Measurements from ENCODE around the gene ITPKB.

The ITPKB gene

DNA sequence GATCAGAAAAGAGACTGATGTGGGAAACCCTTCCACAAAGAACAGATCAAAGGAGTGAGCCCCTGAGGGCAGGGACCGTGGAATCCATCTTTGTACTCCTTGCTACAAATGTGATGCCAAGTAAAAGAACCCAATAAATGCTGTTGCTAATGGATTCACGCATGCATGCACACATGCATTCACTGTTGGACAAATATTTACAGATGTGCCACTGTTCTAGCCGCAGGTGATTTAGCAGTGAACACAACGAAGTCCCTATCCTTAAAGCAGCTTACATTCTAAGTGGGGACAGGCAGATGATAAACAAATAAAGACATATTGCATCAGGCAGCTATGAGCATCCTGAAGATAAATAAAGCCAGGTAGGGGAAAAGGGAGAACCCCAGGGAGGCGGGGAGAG, 67.8 kb downstream of the ITPKB start:
- DNase-seq (ENCODE audit: low read depth), result no peak
- in situ Hi-C loops (cut with HindIII; ENCODE audit: low sequenced_read_pairs), result no loop called here
- TF ChIP-seq, protein P1, sequence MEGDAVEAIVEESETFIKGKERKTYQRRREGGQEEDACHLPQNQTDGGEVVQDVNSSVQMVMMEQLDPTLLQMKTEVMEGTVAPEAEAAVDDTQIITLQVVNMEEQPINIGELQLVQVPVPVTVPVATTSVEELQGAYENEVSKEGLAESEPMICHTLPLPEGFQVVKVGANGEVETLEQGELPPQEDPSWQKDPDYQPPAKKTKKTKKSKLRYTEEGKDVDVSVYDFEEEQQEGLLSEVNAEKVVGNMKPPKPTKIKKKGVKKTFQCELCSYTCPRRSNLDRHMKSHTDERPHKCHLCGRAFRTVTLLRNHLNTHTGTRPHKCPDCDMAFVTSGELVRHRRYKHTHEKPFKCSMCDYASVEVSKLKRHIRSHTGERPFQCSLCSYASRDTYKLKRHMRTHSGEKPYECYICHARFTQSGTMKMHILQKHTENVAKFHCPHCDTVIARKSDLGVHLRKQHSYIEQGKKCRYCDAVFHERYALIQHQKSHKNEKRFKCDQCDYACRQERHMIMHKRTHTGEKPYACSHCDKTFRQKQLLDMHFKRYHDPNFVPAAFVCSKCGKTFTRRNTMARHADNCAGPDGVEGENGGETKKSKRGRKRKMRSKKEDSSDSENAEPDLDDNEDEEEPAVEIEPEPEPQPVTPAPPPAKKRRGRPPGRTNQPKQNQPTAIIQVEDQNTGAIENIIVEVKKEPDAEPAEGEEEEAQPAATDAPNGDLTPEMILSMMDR (IDR thresholded peaks at IDR 0.05; ENCODE audit: low read depth, low read length, missing control alignments), result no peak
- H3K4me3 ChIP-seq (ENCODE audit: low read depth, low read length), result no peak overlapping the region

DNA sequence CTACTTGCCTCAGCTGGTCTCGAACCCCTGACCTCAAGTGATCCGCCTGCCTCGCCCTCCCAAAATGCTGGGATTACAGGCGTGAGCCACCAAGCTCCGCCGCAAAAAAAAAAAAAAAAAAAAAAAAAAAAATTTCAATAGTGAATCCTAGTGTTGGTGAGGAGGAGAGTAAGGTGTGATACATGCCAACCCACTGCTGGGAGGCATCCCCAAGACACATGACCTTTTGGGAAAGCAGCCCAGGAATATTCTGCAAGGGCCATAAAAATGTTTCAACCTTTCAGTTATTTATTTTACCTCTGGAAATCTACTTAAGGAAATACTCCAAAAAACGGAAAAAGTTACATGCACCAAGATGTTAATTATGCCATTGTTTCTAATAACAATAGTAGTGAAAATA, 69.0 kb downstream of the ITPKB start:
- TF ChIP-seq, protein P1 (IDR thresholded peaks at IDR 0.05; ENCODE audit: low read depth, low read length, missing control alignments), result no peak
- no peak overlapping the region for H3K4me3 ChIP-seq (ENCODE audit: low read depth, low read length)
- no peak for DNase-seq (ENCODE audit: low read depth)
- in situ Hi-C loops (cut with HindIII; ENCODE audit: low sequenced_read_pairs), result no loop called here

DNA sequence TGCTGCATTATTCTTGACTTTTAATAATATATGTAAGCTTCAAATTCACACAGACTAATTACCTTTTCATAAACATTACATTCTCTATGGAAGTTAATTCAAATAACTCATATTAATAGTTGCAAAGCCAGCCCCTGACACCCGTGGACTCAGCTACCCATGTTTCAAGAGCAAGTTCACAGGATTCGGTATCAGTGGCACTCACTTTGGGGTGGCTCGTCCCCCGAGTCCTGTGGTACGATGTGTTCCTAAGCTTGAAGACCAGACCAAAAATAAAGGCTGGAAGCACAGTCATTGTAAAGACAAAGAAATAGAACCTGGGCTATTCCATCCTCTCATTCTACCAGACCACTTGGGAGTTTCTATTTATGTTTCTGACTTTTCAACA, 70.9 kb downstream of the ITPKB start:
- DNase-seq (ENCODE audit: low read depth), result no peak
- in situ Hi-C loops (cut with HindIII; ENCODE audit: low sequenced_read_pairs), result no loop called here
- H3K4me3 ChIP-seq (ENCODE audit: low read depth, low read length), result no peak overlapping the region
- TF ChIP-seq, protein P1 (IDR thresholded peaks at IDR 0.05; ENCODE audit: low read depth, low read length, missing control alignments), result no peak

DNA sequence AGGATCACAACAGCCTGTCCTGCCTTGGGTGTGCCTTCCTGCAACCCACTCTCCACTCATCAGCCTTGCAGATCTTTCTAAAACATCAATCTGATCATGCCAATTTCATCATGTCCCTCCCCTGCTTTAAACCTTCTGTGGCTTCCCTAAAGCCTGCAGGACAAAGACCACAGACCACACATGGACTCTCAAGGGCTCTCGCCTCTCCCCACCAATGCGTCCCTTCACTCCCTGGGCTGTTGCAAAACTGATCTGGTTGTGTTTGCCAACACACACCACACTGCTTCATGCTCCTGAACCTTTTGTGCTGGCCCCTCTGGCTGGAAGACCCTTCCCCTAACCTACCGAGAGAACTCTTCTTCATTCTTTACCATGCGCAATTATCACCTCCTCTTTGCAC, 72.4 kb downstream of the ITPKB start:
- TF ChIP-seq, protein P1 (IDR thresholded peaks at IDR 0.05; ENCODE audit: low read depth, low read length, missing control alignments), result no peak
- H3K4me3 ChIP-seq (ENCODE audit: low read depth, low read length), result no peak overlapping the region
- no peak for DNase-seq (ENCODE audit: low read depth)
- in situ Hi-C loops (cut with HindIII; ENCODE audit: low sequenced_read_pairs), result no loop called here

DNA sequence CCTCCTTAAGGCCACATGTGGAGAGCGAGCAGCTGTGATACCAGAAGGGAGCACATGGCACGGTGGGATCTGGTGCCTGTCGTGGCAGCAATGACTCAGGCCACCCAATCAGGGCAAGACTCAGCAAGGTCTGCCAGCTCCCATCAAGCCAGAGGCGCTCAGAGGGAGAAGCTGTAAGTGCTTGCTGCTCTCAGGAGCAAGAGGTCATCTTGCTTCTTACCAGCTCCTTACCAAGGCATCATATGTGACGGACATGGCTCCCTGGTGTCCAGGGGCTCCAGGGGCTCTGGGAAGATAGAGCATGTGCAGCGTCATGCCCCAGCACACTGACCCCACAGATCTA, 72.9 kb downstream of the ITPKB start:
- TF ChIP-seq, protein P1 (IDR thresholded peaks at IDR 0.05; ENCODE audit: low read depth, low read length, missing control alignments), result no peak
- in situ Hi-C loops (cut with HindIII; ENCODE audit: low sequenced_read_pairs), result no loop called here

DNA sequence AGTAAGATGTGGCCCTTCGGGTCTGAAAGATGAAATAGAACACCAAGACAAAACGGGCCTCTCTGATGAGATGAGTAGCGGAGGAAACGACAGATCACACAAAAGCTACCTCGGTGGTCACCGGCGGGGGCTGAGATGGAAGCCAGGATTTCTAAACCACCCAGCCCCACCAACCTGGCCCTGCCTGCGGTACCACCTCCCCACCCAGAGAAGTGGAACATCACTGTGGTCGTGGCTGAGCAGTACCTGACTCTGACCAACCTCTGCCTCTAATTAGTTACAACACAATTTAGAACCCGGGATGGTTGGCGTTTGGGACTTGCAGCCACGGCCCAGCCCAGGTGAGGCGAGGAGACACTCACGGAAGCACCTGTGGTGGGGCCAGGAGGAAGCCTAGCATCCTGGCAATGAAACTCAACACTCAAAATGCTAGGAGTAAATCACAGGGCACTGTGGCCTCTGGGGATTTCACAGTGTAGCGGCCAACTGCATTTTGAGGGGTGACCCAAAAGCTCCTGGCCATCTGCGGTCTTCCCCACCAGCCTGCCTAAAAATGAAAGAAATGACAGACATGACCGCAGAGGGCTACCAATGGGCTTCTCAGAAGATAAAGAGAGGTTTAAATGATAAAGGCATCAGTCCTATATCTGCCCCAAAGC, 73.4 kb downstream of the ITPKB start:
- no peak overlapping the region for H3K4me3 ChIP-seq (ENCODE audit: low read depth, low read length)
- TF ChIP-seq, protein P1 (IDR thresholded peaks at IDR 0.05; ENCODE audit: low read depth, low read length, missing control alignments), result no peak
- in situ Hi-C loops (cut with HindIII; ENCODE audit: low sequenced_read_pairs), result no loop called here
- no peak for DNase-seq (ENCODE audit: low read depth)

More for the DNA sequence above, 72.9 kb downstream of the ITPKB start:
- no peak overlapping the region for H3K4me3 ChIP-seq (ENCODE audit: low read depth, low read length)
- DNase-seq (ENCODE audit: low read depth), result no peak
